Colon (tissue), 2 donors: ENCODE results near the gene KCNJ10.

ENCODE experiments used
- FAIRE-seq: peaks from 2 replicates; lab custom pipeline; 2012; peaks lifted over from hg19 to GRCh38; lab: Jason Lieb, UNC
- donor health status: control.
- donor health status: control.

The KCNJ10 gene

GRCh38 chr1:159960721-159961381, 109.1 kb downstream of the KCNJ10 start:
- FAIRE-seq, result peak; percentile 36

- no peak for FAIRE-seq
Observed at GRCh38 chr1:159959451-159959850, 110.5 kb downstream of the KCNJ10 start.

- FAIRE-seq, result no peak
Observed at GRCh38 chr1:159958719-159959380, 111.1 kb downstream of the KCNJ10 start.

GRCh38 chr1:159957824-159958268, 112.1 kb downstream of the KCNJ10 start:
- FAIRE-seq, result no peak

- FAIRE-seq, result no peak
Observed at GRCh38 chr1:159955456-159955855, 114.5 kb downstream of the KCNJ10 start.

- FAIRE-seq, result no peak
Observed at GRCh38 chr1:159953536-159954515, 116.1 kb downstream of the KCNJ10 start, which contains the start of gene SLAMF9. Gene SLAMF9, minus strand, starts transcription at chr1:159954237. Its CDS starts 100 bp downstream, at chr1:159954137.

- FAIRE-seq, result no peak
Observed at GRCh38 chr1:159952932-159953331, 117.0 kb downstream of the KCNJ10 start.

- FAIRE-seq, result no peak
Observed at GRCh38 chr1:159951551-159951950, 118.4 kb downstream of the KCNJ10 start.

GRCh38 chr1:159951016-159951415, 118.9 kb downstream of the KCNJ10 start:
- FAIRE-seq, result no peak

- no peak for FAIRE-seq
Observed at GRCh38 chr1:159949981-159950381, 120.0 kb downstream of the KCNJ10 start.

- FAIRE-seq, result no peak
Observed at GRCh38 chr1:159949123-159949522, 120.8 kb downstream of the KCNJ10 start.
